ENCODE measurements around the gene ITSN1. TPM values are rescaled to one million over a fixed set of nuclear protein-coding genes. Genes with fewer than 3 reads are reported as not detected.

ITSN1 gene
- total and polyA plus RNA-seq, 2 of the 13 experiments (the other 11 are each of a cell fraction or from before 2014, with no cell fraction given): 26.1 to 33.8 TPM

GRCh38 chr21:33858667-33859372 is 216.5 kb downstream of the ITSN1 start:
- no peak for FAIRE-seq
- peaks cover 0 to 11% of the 10 kb centered on the region in 2 experiments; a peak in 4 of 5 replicates for H3K27me3 ChIP-seq (ENCODE audit: control insufficient read depth in 1 of 2, insufficient read depth in 2 of 2, low read length in 2 of 2)
- POLR2A ChIA-PET: no interaction called here
- intact Hi-C loops (cut with micrococcal nuclease; ENCODE audit: unreplicated experiment): no loop called here
- H3K4me3 ChIP-seq (replicated peaks in 1 of 3; ENCODE audit: insufficient read depth in 1 of 3, low read depth in 2 of 3, low read length in 3 of 3): no peak overlapping the region
- no peaks in the 10 kb centered on the region for H4K20me1 ChIP-seq (ENCODE audit: insufficient read depth, low read length)
- H3K36me3 ChIP-seq (replicated peaks in 1 of 2; ENCODE audit: control insufficient read depth in 1 of 2, insufficient read depth in 2 of 2, low read length in 2 of 2): no peaks in the 10 kb centered on the region
- CTCF ChIA-PET (ENCODE audit: low intra/inter-chr PET ratio, low total read pairs): no interaction called here
- no peak overlapping the region for H2AFZ ChIP-seq (ENCODE audit: low read length)
- DNase-seq (ENCODE audit: low spot score): no peak
- 44% methylated on average over 15 of the region's 15 CpGs for WGBS (ENCODE audit: low lambda C conversion rate)
- no peak overlapping the region for H3K4me2 ChIP-seq (ENCODE audit: low read depth, low read length)
- in situ Hi-C loops (cut with HindIII; ENCODE audit: extremely low pct_ligation_motif_present, low pct_unique_long_range_greater_than_20kb): no loop called here
- no peak overlapping the region for H3K9ac ChIP-seq (ENCODE audit: insufficient read depth, low read depth, low read length)
- no peak overlapping the region for H3K27ac ChIP-seq (ENCODE audit: extremely low read length, insufficient read depth, low read length)
- H3K9me3 ChIP-seq (ENCODE audit: low read length): no peaks in the 10 kb centered on the region
- BruUV-seq (replicated peaks): no TSS peak
- no peak for ATAC-seq
- TF ChIP-seq USF2 (IDR thresholded peaks at IDR 0.05; ENCODE audit: low read depth, low read length) (no peak), USF2 (CRISPR knock-in tag; IDR thresholded peaks at IDR 0.05; ENCODE audit: borderline replicate concordance) (no peak), DMAP1 (CRISPR knock-in tag; IDR thresholded peaks at IDR 0.05) (no peak), PHF8 (CRISPR knock-in tag; IDR thresholded peaks at IDR 0.05) (no peak), TGIF2 (CRISPR knock-in tag; IDR thresholded peaks at IDR 0.05) (no peak), SALL2 (CRISPR knock-in tag; IDR thresholded peaks at IDR 0.05) (no peak), THAP7 (CRISPR knock-in tag; IDR thresholded peaks at IDR 0.05) (no peak), BORCS8-MEF2B (CRISPR knock-in tag; IDR thresholded peaks at IDR 0.05) (no peak), KLF15 (CRISPR knock-in tag; IDR thresholded peaks at IDR 0.05; ENCODE audit: borderline replicate concordance) (no peak), SP140L (CRISPR knock-in tag; IDR thresholded peaks at IDR 0.05; ENCODE audit: borderline replicate concordance) (no peak), FOXC1 (CRISPR knock-in tag; IDR thresholded peaks at IDR 0.05; ENCODE audit: borderline replicate concordance) (no peak), TRIM22 (IDR thresholded peaks at IDR 0.05) (no peak), TAF15 (IDR thresholded peaks at IDR 0.05; ENCODE audit: low read depth, low read length, poor library complexity, severe bottlenecking) (no peak), RFXAP (CRISPR knock-in tag; IDR thresholded peaks at IDR 0.05; ENCODE audit: borderline replicate concordance) (no peak), ETV5 (CRISPR knock-in tag; IDR thresholded peaks at IDR 0.05; ENCODE audit: borderline replicate concordance) (no peak), GPBP1L1 (CRISPR knock-in tag; IDR thresholded peaks at IDR 0.05) (no peak), KLF13 (CRISPR knock-in tag; IDR thresholded peaks at IDR 0.05) (no peak), KAT7 (CRISPR knock-in tag; IDR thresholded peaks at IDR 0.05; ENCODE audit: borderline replicate concordance) (no peak), ZNF605 (CRISPR knock-in tag; IDR thresholded peaks at IDR 0.05) (no peak), TBX3 (IDR thresholded peaks at IDR 0.05; ENCODE audit: borderline replicate concordance) (no peak), ZNF670 (CRISPR knock-in tag; IDR thresholded peaks at IDR 0.05; ENCODE audit: borderline replicate concordance) (no peak)
- peaks cover 25% of the 10 kb centered on the region for H3K4me1 ChIP-seq (ENCODE audit: insufficient read depth, low read length)
- H3K79me2 ChIP-seq (ENCODE audit: insufficient read depth, low read length): no peaks in the 10 kb centered on the region
